Measurements from ENCODE around the gene ALPI.

The ALPI gene

DNA sequence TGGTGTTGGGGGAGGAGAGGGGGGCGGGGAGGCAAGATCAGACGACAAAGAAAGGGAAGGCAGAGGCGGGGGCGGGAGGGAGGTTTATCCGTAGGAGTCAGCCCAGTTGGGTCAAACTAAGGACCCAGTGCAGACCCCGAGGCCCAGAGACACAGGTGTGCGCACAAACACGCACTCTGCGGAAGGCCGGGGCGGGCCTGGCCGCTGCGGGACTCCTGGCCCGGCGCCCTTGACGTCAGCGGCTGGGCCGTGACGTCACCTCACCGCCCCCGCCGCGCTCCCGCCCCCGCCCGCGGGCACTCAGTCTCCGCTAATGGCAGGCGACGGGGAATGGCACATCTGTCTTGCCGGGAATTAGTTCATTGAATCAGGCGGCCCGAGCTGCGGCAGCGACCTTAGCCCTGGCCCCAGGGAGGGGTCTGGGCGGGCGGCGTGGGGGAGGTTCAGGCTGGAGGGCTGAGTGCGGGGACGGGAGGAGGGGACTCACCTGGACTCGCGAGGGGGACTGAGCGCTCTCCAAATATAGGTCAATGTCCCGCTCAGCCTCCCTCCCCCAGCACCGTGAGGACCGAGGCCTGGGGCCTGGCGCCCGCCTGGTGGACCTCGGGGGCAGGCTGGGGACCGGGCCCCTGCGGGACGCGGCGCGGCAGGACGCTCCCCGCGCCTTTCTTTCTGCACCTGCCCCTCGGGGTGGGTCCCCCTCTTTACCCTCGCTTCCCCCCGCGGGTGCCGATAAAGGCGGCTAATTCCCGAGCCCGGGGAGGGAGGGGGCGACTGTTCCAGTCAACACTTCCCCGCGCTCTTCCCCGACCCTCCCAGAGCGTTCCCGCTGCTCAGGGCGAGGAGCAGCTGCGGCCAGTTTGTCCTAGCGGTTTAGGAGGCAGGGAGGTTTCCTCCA, 47.2 kb downstream of the ALPI start:
- H3K27me3 ChIP-seq (ENCODE audit: control insufficient read depth, insufficient read depth, low read length), result peaks cover 67% of the 10 kb centered on the region
- H3K4me2 ChIP-seq (ENCODE audit: low read length), result peak overlapping the region; percentile 61
- H3K4me1 ChIP-seq (ENCODE audit: control insufficient read depth, insufficient read depth, low read length), result no peaks in the 10 kb centered on the region
- no peaks in the 10 kb centered on the region for H3K36me3 ChIP-seq (ENCODE audit: insufficient read depth, low read length)
- no peaks in the 10 kb centered on the region for H3K9me3 ChIP-seq (replicated peaks; ENCODE audit: low read length)
- H3K4me3 ChIP-seq (ENCODE audit: low read length), result no peak overlapping the region
- H3K9ac ChIP-seq (ENCODE audit: low read depth, low read length), result no peak overlapping the region

GRCh38 chr2:232503809-232504323, 47.9 kb downstream of the ALPI start:
- H3K9ac ChIP-seq (ENCODE audit: low read depth, low read length), result no peak overlapping the region
- H3K4me3 ChIP-seq (ENCODE audit: low read length), result no peak overlapping the region
- H3K4me1 ChIP-seq (ENCODE audit: control insufficient read depth, insufficient read depth, low read length), result no peaks in the 10 kb centered on the region
- peaks cover 66% of the 10 kb centered on the region for H3K27me3 ChIP-seq (ENCODE audit: control insufficient read depth, insufficient read depth, low read length)
- H3K36me3 ChIP-seq (ENCODE audit: insufficient read depth, low read length), result no peaks in the 10 kb centered on the region
- no peaks in the 10 kb centered on the region for H3K9me3 ChIP-seq (replicated peaks; ENCODE audit: low read length)
- H3K4me2 ChIP-seq (ENCODE audit: low read length), result peak overlapping the region; percentile 61

GRCh38 chr2:232504438-232504837, 48.5 kb downstream of the ALPI start:
- H3K4me1 ChIP-seq (ENCODE audit: control insufficient read depth, insufficient read depth, low read length), result no peaks in the 10 kb centered on the region
- H3K9me3 ChIP-seq (replicated peaks; ENCODE audit: low read length), result no peaks in the 10 kb centered on the region
- H3K9ac ChIP-seq (ENCODE audit: low read depth, low read length), result no peak overlapping the region
- no peak overlapping the region for H3K4me3 ChIP-seq (ENCODE audit: low read length)
- H3K4me2 ChIP-seq (ENCODE audit: low read length), result no peak overlapping the region
- no peaks in the 10 kb centered on the region for H3K36me3 ChIP-seq (ENCODE audit: insufficient read depth, low read length)
- H3K27me3 ChIP-seq (ENCODE audit: control insufficient read depth, insufficient read depth, low read length), result peaks cover 67% of the 10 kb centered on the region

DNA sequence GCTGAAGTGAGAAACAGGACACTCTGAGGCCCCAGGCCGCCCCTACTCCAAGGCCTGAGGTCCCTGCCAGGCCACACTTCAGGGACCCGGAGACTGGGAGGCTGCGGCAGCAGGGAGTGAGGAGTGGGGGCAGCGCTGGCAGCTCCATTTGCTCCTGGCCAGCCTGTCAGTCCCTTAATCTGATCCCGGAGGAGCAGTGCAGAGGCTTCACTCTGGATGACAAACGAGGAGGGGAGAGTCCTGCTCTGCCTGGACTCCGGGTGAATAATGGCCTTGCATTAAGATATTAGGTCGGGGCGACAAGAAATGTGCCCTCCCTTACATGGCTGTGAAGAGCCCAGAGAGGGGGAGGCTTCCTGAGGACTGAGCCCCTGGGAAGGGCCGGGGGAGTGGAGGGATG, 49.9 kb downstream of the ALPI start:
- Histone ChIP-seq H3K9ac (ENCODE audit: low read depth, low read length) (no peak overlapping the region), H3K4me3 (ENCODE audit: low read length) (no peak overlapping the region), H3K9me3 (replicated peaks; ENCODE audit: low read length) (no peaks in the 10 kb centered on the region), H3K27me3 (ENCODE audit: control insufficient read depth, insufficient read depth, low read length) (peaks cover 58% of the 10 kb centered on the region), H3K36me3 (ENCODE audit: insufficient read depth, low read length) (no peaks in the 10 kb centered on the region), H3K4me1 (ENCODE audit: control insufficient read depth, insufficient read depth, low read length) (no peaks in the 10 kb centered on the region), H3K4me2 (ENCODE audit: low read length) (no peak overlapping the region)

- Histone ChIP-seq H3K9me3 (replicated peaks; ENCODE audit: low read length) (no peaks in the 10 kb centered on the region), H3K4me3 (ENCODE audit: low read length) (no peak overlapping the region), H3K4me1 (ENCODE audit: control insufficient read depth, insufficient read depth, low read length) (no peaks in the 10 kb centered on the region), H3K27me3 (ENCODE audit: control insufficient read depth, insufficient read depth, low read length) (peaks cover 57% of the 10 kb centered on the region), H3K36me3 (ENCODE audit: insufficient read depth, low read length) (no peaks in the 10 kb centered on the region), H3K9ac (ENCODE audit: low read depth, low read length) (no peak overlapping the region), H3K4me2 (ENCODE audit: low read length) (no peak overlapping the region)
These were observed 50.8 kb downstream of the ALPI start for GRCh38 chr2:232506709-232507108.

DNA sequence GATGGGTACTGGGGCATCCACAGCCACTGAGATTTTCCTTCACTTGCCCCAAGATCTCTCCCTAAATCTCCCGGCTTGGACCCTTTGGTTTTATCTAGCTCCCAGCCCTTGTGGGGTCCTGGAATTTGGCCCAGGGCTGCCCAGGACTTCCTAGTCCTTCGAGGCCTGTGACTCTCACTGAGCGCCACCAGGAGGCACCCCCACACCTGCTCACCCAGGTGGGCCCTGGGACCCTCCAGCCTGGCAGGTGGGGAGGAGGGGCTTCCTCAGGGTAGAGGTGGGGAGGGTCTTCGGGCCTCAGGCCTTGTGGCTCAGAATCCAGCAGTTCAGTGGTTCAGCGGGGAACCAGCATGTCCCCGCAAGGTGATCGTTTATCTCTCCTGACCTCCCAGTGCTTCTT, 52.3 kb downstream of the ALPI start:
- Histone ChIP-seq H3K9me3 (replicated peaks; ENCODE audit: low read length) (no peaks in the 10 kb centered on the region), H3K4me1 (ENCODE audit: control insufficient read depth, insufficient read depth, low read length) (no peaks in the 10 kb centered on the region), H3K27me3 (ENCODE audit: control insufficient read depth, insufficient read depth, low read length) (peaks cover 66% of the 10 kb centered on the region), H3K4me3 (ENCODE audit: low read length) (no peak overlapping the region), H3K4me2 (ENCODE audit: low read length) (no peak overlapping the region), H3K36me3 (ENCODE audit: insufficient read depth, low read length) (no peaks in the 10 kb centered on the region), H3K9ac (ENCODE audit: low read depth, low read length) (no peak overlapping the region)
